GM18505 (cell line): Measurements from ENCODE around the gene C3.
"Not testable (repeated sequence)": the region's sequence is repeated elsewhere in the genome, so short reads cannot be mapped to it uniquely, and the experiment has no call there.

Experiments
- ATAC-seq: cut with Tn5 transposase; IDR thresholded peaks from one replicate; pipeline ENCODE4 v1.9.1; 2021; ENCODE audit not compliant: unreplicated experiment
- POLR2A ChIP-seq: IDR thresholded peaks from 4 replicates; pipeline ENCODE4 v1.6.1; 2011; ENCODE audit warnings: borderline replicate concordance; ENCODE audit not compliant: insufficient read depth, insufficient read length; ENCODE audit errors: extremely low read depth

The C3 gene

GRCh38 chr19:6720369-6721137 is at the start of gene C3:
TSS of gene C3 (minus strand) at chr19:6720650. CDS start at chr19:6720589, 61 bp downstream.
- TF ChIP-seq POLR2A = no peak

DNA sequence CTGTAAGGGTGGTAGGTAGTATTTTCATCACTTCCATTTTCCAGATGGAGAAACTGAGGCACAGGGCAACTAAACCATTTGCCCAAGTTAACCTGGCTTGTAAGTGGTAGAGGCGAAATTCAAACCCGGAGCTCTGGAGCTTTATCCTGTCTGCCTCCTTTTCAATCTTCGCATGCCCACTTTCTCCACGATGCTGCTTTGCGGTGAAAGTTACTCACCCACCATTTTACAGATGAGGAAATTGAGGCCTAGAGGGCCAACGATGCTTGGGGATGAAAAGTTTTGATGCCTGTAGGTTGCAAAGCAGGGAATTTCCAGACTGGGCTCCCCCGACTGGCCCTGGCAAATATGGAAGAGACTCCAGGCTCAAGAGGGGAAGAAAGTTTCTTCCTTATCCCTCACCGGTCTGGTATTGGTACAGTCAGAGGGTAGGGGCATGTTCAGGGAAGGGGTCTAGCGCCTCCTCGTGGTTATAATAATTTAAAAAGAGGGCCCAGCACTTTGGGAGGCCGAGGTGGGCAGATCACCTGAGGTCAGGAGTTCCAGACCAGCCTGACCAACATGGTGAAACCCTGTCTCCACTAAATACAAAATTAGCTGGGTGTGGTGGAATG is 48.7 kb upstream of the C3 start:
- no peak for ATAC-seq
- TF ChIP-seq POLR2A = no peak

More at GRCh38 chr19:6720369-6721137, at the start of gene C3:
- ATAC-seq = no peak

DNA sequence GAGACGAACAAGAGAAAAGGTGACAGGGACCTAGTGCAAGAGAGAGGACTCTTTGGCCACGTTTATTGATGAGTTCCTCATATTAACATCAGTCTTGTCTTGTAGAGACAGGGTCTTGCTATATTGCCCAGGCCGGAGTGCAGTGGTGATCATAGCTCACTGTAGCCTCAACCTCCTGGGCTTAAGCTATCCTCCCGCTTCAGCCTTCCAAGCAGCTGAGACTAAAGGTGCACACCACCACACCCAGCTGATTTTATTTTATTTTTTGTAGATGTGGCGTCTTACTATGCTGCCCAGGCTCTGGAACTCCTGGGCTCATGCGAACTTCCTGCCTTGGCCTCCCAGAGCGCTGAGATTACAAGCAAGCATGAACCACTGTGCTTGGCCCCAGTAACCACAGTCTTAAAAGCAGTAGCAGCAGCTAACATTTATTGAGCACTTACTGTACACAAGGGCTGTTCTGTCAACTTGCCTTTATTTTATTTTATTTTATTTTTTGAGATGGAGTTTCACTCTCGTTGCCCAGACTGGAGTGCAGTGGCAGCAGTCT is 47.9 kb upstream of the C3 start:
- TF ChIP-seq POLR2A = no peak
- no peak for ATAC-seq

- ATAC-seq = peak; percentile 70
- TF ChIP-seq POLR2A = peak; percentile 52
These were observed 47.1 kb upstream of the C3 start, which contains the start of gene SH2D3A for GRCh38 chr19:6767357-6768235. TSS of gene SH2D3A (minus strand) at chr19:6767435. CDS start at chr19:6763748, 3,687 bp downstream.

GRCh38 chr19:6767081-6767356 is 46.6 kb upstream of the C3 start:
- ATAC-seq = peak; percentile 21
- no peak for TF ChIP-seq POLR2A

DNA sequence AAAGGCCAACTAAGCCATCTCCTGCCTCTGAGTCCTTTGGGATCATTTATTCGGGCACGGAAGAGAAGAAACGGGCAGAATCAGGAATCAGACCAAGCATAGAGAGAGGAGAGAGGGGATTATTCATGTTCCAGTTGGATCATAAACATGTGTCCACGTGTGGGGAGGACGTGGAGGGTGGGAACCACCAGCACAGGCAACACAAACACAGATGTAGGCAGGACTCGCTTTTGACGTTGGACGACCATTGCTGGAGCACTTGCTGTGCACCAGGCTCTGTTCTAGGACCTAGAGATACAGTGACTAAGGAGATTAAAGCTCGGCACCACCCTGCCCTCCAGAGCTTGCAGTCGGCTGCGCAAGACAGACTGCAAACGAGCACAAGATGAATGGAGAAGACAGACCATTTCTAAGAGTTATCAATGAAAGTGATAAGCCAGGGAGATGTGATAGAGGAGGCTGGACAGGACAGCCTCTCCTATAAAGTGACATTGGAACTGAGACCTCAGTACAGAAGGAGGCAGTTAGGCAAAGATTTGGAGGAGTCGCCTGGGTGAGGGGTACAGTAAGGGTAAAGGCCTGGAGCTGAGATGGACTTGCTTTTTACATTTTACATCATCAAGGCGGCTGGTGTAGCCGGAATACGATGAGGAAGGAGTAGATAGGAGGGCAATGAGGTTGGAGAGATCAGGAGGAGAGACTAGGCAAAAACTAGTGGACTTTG is 46.1 kb upstream of the C3 start:
- ATAC-seq = no peak
- TF ChIP-seq POLR2A = no peak

DNA sequence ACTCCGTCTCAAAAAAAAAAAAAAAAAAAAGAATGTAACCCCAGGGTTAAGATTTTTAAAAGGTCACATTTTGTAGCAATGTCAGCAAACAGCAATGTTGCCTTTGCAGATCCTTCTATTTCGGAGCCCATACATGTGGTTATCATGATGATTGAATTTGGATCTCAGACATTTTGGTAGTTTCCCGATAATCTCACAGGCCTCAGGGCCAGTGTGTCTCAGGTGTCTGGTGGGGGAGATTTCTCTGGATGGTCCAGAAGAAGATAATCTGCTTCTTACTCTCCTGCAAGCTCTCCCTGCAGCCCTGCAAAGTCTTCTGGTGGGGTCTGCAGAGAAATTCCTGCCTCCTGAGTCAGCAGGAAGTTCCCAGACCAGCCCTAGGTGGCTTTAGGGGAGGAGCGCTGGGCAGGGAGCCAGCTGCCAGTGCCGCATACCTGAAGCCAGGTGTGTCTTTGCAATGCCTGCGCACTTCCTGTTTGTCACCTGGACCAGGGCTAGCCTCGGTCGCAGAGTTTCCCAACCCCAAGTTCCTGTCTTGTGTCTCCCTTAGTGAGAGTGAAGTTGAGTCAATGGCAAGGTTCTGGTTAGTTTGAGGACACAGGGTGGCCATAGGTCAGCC is 45.4 kb upstream of the C3 start:
- no peak for ATAC-seq
- TF ChIP-seq POLR2A = no peak

GRCh38 chr19:6762253-6762797 is 41.9 kb upstream of the C3 start:
- not testable (repeated sequence) for ATAC-seq

DNA sequence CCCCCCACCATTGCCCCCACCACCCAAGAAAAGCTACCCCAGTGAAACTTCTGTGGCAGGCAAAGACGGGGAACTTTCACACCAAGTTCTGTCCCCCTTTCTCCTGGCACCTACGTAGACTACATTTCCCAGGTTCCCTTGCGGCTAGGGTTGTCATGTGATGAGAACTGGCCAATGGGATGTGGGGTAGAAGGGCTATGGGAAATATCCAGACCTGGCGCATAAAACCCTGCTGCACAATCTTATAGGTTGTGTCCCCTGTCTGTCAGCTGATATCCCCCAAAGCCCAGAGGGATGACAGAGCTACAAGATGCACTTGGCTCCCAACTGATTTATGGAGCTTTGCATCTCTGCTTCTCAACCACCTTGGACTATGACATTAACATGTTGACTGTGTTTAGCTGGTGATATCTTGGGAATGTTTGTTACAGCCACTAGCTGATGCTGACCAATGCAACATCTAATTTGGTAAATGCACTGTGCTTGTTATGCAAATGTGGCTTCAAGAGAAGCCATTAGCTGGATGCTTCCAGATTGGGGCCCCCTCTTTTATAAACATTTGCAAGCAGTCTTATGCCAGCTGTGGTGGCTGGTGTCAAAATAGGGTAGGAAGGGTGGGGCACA is 40.7 kb upstream of the C3 start:
- ATAC-seq = no peak
- TF ChIP-seq POLR2A = no peak

DNA sequence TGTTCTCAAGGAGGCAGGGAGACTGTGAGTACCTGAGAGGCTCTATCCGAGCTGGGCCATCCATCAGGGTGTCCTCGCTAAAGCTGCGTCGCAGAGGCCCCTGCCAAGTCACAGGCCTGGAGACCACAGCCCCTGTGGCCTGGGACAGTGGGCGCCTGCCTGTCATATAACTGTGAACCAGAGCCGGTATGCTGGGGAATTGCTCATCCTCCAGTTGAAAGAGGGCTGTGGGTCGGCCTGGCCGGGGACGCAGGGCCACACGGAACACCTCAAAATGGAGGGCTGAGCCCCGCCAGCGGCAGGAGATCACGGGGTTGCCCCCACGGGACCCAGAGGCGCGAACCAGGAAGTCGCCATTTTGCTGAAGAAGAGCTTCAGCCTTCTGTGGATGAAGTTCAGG is 40.2 kb upstream of the C3 start:
- ATAC-seq = no peak
- TF ChIP-seq POLR2A = no peak

GRCh38 chr19:6754653-6755463 is 34.4 kb upstream of the C3 start:
- ATAC-seq = no peak
- TF ChIP-seq POLR2A = no peak
